ENCODE data around the gene GRB2. TPM values are rescaled to one million over a fixed set of nuclear protein-coding genes. Genes with fewer than 3 reads are reported as not detected.
"Not testable (repeated sequence)": the region's sequence is repeated elsewhere in the genome, so short reads cannot be mapped to it uniquely, and the experiment has no call there.

Gene GRB2
- total and polyA plus RNA-seq, 2 experiments from 2014 or later, result 132 to 198 TPM

DNA sequence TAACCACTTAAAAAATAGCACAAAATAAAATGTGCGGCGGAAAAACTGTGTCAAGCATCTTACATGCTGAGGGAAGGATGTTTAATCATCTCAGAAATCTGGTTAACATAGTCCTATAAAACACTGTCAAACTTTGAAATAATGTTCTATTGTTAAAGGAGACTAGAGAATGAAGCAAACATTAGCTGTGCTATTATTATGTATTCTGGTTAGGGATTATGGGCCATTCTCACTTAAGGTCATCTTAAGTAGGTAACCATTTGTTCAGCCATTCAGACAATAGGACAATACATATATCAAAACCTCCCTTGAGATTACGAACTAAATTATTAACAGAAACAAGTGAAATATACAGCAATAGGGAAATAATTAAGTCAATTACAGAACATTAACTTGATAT, 24.7 kb downstream of the GRB2 start:
- Histone ChIP-seq H3K4me1 (ENCODE audit: low read depth) (no peaks in the 10 kb centered on the region), H3K9me3 (ENCODE audit: low read depth) (no peaks in the 10 kb centered on the region), H3K36me3 (no peaks in the 10 kb centered on the region), H3K4me3 (no peak overlapping the region), H3K27ac (no peak overlapping the region), H3K27me3 (no peaks in the 10 kb centered on the region)
- DNase-seq (ENCODE audit: low read depth in 1 of 2, low spot score in 1 of 2), result no peak
- TF ChIP-seq, protein P1, sequence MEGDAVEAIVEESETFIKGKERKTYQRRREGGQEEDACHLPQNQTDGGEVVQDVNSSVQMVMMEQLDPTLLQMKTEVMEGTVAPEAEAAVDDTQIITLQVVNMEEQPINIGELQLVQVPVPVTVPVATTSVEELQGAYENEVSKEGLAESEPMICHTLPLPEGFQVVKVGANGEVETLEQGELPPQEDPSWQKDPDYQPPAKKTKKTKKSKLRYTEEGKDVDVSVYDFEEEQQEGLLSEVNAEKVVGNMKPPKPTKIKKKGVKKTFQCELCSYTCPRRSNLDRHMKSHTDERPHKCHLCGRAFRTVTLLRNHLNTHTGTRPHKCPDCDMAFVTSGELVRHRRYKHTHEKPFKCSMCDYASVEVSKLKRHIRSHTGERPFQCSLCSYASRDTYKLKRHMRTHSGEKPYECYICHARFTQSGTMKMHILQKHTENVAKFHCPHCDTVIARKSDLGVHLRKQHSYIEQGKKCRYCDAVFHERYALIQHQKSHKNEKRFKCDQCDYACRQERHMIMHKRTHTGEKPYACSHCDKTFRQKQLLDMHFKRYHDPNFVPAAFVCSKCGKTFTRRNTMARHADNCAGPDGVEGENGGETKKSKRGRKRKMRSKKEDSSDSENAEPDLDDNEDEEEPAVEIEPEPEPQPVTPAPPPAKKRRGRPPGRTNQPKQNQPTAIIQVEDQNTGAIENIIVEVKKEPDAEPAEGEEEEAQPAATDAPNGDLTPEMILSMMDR (IDR thresholded peaks at IDR 0.05; ENCODE audit: low read depth, low read length), result no peak

DNA sequence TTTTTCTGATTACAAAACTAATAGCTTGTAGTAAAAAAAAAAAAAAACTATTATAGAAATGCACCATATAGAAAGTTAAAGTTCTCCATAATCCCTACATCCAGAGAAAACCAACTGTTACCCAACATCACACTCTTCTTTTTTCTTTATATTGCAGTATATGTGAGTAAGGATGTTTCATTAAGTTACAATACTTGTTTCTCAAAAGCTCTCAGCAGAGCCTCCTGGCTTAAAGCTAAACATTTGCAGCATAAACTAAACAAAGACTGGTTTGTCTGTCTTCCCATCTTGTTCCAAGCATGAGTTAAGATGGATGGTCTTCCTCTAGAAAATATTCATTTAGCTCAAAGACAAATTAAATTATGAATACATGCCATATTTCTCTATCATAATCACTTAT, 25.2 kb downstream of the GRB2 start:
- Histone ChIP-seq H3K4me1 (ENCODE audit: low read depth) (no peaks in the 10 kb centered on the region), H3K36me3 (no peaks in the 10 kb centered on the region), H3K4me3 (no peak overlapping the region), H3K9me3 (ENCODE audit: low read depth) (no peaks in the 10 kb centered on the region), H3K27me3 (no peaks in the 10 kb centered on the region), H3K27ac (no peak overlapping the region)
- TF ChIP-seq, protein P1 (IDR thresholded peaks at IDR 0.05; ENCODE audit: low read depth, low read length), result no peak
- no peak for DNase-seq (ENCODE audit: low read depth in 1 of 2, low spot score in 1 of 2)

DNA sequence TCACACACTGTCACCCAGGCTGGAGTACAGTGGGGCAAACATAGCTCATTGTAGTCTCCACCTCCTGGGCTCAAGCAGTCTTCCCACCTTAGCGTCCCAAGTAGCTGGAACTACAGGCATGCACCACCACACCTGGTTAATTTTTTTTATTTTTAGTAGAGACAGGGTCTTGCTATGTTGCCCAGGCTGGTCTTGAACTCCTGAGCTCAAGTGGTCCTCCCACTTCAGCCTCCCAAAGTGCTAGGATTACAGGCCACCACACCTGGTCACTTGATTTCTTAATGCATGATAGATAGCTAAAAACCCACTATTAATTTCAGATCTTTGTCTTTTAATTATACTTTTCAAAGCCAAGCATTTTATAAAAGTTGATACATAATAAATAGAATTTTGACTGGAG, 26.1 kb downstream of the GRB2 start:
- H3K4me1 ChIP-seq (ENCODE audit: low read depth); H3K27ac ChIP-seq; H3K9me3 ChIP-seq (ENCODE audit: low read depth); DNase-seq (ENCODE audit: low read depth in 1 of 2, low spot score in 1 of 2); H3K4me3 ChIP-seq; H3K36me3 ChIP-seq; H3K27me3 ChIP-seq: not testable (repeated sequence)

DNA sequence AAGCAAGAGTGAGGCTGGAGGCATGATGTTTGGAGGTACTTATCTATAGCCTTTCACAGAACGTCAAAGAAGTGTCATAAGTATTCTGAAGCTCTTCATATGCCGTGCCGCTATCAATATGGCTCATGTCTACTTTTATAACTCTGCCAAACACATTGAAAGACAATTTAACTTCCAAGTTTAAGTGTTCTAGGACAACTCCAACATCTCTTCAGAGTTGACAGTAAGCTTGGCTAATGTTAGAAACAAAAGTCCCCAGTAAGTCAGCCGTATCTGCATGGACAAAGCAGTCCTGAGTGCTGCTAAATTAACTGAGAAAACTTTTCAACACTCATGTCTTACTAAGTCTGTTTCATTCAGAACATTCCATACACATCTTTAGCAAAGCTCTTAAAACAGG, 32.2 kb downstream of the GRB2 start:
- Histone ChIP-seq H3K4me1 (ENCODE audit: low read depth) (no peaks in the 10 kb centered on the region), H3K27me3 (no peaks in the 10 kb centered on the region), H3K4me3 (no peak overlapping the region), H3K36me3 (no peaks in the 10 kb centered on the region), H3K9me3 (ENCODE audit: low read depth) (no peaks in the 10 kb centered on the region), H3K27ac (no peak overlapping the region)
- TF ChIP-seq, protein P1 (IDR thresholded peaks at IDR 0.05; ENCODE audit: low read depth, low read length), result no peak
- no peak for DNase-seq (ENCODE audit: low read depth in 1 of 2, low spot score in 1 of 2)

DNA sequence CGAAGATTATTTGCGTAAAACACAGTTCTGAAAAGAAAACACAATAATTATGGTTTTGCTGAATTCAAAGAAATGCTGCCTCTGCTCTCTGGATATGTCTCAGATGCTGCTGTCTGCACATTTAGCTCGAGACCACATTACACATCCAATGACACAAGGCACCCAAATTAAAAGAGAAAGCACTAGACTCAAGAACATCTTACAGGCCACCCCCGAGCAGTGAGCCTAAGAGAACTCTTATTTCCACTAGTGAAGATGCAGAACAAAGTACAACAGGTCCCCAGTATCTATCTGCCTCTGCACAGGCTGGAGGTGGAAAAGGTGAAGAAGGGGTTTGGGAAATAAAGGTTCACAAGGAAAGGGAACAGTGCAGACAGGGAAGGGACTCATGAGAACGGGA, 33.5 kb downstream of the GRB2 start:
- Histone ChIP-seq H3K4me1 (ENCODE audit: low read depth) (no peaks in the 10 kb centered on the region), H3K4me3 (no peak overlapping the region), H3K36me3 (no peaks in the 10 kb centered on the region), H3K27ac (no peak overlapping the region), H3K27me3 (no peaks in the 10 kb centered on the region), H3K9me3 (ENCODE audit: low read depth) (no peaks in the 10 kb centered on the region)
- DNase-seq (ENCODE audit: low read depth in 1 of 2, low spot score in 1 of 2), result no peak
- TF ChIP-seq, protein P1 (IDR thresholded peaks at IDR 0.05; ENCODE audit: low read depth, low read length), result no peak

DNA sequence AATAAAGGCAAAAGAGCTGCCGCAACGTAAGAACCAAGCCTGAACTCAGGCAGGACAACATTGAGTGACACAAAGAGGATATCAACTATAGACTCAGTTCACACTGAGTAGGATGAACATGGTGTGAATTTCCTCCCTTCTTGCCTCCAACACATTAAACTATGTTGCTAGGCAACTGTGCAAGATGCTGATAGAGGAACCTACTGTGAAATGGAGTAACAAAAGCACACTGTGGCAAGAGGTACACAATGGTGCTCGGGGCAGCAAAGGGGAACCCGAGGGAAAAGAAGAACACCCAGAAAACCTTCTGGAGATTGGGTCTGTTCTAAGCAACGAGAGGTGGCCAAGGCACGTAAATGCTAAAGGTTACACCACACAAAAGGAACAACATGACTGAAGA, 34.1 kb downstream of the GRB2 start:
- Histone ChIP-seq H3K4me1 (ENCODE audit: low read depth) (no peaks in the 10 kb centered on the region), H3K9me3 (ENCODE audit: low read depth) (no peaks in the 10 kb centered on the region), H3K4me3 (no peak overlapping the region), H3K36me3 (no peaks in the 10 kb centered on the region), H3K27me3 (no peaks in the 10 kb centered on the region), H3K27ac (no peak overlapping the region)
- TF ChIP-seq, protein P1 (IDR thresholded peaks at IDR 0.05; ENCODE audit: low read depth, low read length), result no peak
- DNase-seq (ENCODE audit: low read depth in 1 of 2, low spot score in 1 of 2), result no peak

Data from cardiac muscle cell (in vitro differentiated cells and primary cell).